ENCODE measurements around the gene CD58. TPM values are rescaled to one million over a fixed set of nuclear protein-coding genes. Genes with fewer than 3 reads are reported as not detected.

Gene CD58
- total and polyA plus RNA-seq, 9 of the 15 experiments (the other 6 are each of a cell fraction or from before 2014, with no cell fraction given) = 18.1 to 113 (median 37.4) TPM

GRCh38 chr1:116573431-116574095, 2.7 kb upstream of the CD58 start (continued):
- TF ChIP-seq ELK1 (CRISPR knock-in tag; IDR thresholded peaks at IDR 0.05) = no peak
- no peak for TF ChIP-seq PURB (CRISPR knock-in tag; IDR thresholded peaks at IDR 0.05; ENCODE audit: low read depth)
- no peak for TF ChIP-seq ZNF696 (CRISPR knock-in tag; conservative IDR thresholded peaks at IDR 0.05)
- TF ChIP-seq HMG20A (CRISPR knock-in tag; conservative IDR thresholded peaks at IDR 0.05) = no peak
- TF ChIP-seq PCBP1 (IDR thresholded peaks at IDR 0.05; ENCODE audit: low read depth, low read length, poor library complexity, severe bottlenecking) = no peak
- TF ChIP-seq SIN3A (IDR thresholded peaks at IDR 0.05; ENCODE audit: borderline replicate concordance in 2 of 2, control insufficient read depth in 1 of 2, low read depth in 2 of 2, low read length in 2 of 2) = no peak
- TF ChIP-seq EP400 (IDR thresholded peaks at IDR 0.05) = peak; percentile 33; the same call in 1 of the 2 replicates
- peak; percentile 74 for TF ChIP-seq NFIC (IDR thresholded peaks at IDR 0.05)
- TF ChIP-seq FOXA1 (IDR thresholded peaks at IDR 0.05; ENCODE audit: borderline replicate concordance) = no peak
- peak; percentile 66 for TF ChIP-seq GATA2 (CRISPR knock-in tag; IDR thresholded peaks at IDR 0.05)
- TF ChIP-seq, protein P1, sequence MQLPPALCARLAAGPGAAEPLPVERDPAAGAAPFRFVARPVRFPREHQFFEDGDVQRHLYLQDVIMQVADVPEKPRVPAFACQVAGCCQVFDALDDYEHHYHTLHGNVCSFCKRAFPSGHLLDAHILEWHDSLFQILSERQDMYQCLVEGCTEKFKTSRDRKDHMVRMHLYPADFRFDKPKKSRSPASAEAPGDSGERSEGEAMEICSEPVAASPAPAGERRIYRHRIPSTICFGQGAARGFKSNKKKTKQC (CRISPR knock-in tag; IDR thresholded peaks at IDR 0.05) = no peak
- no peak for TF ChIP-seq NR2C1 (IDR thresholded peaks at IDR 0.05)
- no peak for TF ChIP-seq NR2C1 (tag; IDR thresholded peaks at IDR 0.05)
- TF ChIP-seq, protein P2, sequence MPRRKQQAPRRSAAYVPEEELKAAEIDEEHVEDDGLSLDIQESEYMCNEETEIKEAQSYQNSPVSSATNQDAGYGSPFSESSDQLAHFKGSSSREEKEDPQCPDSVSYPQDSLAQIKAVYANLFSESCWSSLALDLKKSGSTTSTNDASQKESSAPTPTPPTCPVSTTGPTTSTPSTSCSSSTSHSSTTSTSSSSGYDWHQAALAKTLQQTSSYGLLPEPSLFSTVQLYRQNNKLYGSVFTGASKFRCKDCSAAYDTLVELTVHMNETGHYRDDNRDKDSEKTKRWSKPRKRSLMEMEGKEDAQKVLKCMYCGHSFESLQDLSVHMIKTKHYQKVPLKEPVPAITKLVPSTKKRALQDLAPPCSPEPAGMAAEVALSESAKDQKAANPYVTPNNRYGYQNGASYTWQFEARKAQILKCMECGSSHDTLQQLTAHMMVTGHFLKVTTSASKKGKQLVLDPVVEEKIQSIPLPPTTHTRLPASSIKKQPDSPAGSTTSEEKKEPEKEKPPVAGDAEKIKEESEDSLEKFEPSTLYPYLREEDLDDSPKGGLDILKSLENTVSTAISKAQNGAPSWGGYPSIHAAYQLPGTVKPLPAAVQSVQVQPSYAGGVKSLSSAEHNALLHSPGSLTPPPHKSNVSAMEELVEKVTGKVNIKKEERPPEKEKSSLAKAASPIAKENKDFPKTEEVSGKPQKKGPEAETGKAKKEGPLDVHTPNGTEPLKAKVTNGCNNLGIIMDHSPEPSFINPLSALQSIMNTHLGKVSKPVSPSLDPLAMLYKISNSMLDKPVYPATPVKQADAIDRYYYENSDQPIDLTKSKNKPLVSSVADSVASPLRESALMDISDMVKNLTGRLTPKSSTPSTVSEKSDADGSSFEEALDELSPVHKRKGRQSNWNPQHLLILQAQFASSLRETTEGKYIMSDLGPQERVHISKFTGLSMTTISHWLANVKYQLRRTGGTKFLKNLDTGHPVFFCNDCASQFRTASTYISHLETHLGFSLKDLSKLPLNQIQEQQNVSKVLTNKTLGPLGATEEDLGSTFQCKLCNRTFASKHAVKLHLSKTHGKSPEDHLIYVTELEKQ (CRISPR knock-in tag; IDR thresholded peaks at IDR 0.05) = no peak
- TF ChIP-seq ELF2 (CRISPR knock-in tag; IDR thresholded peaks at IDR 0.05) = no peak
- no peak for TF ChIP-seq HSF4 (CRISPR knock-in tag; IDR thresholded peaks at IDR 0.05; ENCODE audit: borderline replicate concordance)
- TF ChIP-seq, protein P3, sequence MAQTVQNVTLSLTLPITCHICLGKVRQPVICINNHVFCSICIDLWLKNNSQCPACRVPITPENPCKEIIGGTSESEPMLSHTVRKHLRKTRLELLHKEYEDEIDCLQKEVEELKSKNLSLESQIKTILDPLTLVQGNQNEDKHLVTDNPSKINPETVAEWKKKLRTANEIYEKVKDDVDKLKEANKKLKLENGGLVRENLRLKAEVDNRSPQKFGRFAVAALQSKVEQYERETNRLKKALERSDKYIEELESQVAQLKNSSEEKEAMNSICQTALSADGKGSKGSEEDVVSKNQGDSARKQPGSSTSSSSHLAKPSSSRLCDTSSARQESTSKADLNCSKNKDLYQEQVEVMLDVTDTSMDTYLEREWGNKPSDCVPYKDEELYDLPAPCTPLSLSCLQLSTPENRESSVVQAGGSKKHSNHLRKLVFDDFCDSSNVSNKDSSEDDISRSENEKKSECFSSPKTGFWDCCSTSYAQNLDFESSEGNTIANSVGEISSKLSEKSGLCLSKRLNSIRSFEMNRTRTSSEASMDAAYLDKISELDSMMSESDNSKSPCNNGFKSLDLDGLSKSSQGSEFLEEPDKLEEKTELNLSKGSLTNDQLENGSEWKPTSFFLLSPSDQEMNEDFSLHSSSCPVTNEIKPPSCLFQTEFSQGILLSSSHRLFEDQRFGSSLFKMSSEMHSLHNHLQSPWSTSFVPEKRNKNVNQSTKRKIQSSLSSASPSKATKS (CRISPR knock-in tag; IDR thresholded peaks at IDR 0.05) = no peak
- TF ChIP-seq, protein P4, sequence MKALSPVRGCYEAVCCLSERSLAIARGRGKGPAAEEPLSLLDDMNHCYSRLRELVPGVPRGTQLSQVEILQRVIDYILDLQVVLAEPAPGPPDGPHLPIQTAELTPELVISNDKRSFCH (CRISPR knock-in tag; IDR thresholded peaks at IDR 0.05) = no peak
- TF ChIP-seq, protein P4 (tag; IDR thresholded peaks at IDR 0.05) = no peak
- TF ChIP-seq TRIM28 (IDR thresholded peaks at IDR 0.05) = no peak
- no peak for TF ChIP-seq ZKSCAN8 (CRISPR knock-in tag; IDR thresholded peaks at IDR 0.05)
- peak; percentile 65; the same call in 1 of the 2 replicates for TF ChIP-seq ZNF589 (CRISPR knock-in tag; IDR thresholded peaks at IDR 0.05; ENCODE audit: low read depth)
